SU-DHL-6 (cell line): ENCODE data around the gene LPAR1.

Source experiments
- CTCF ChIP-seq: fragments of 200-600 bp; sonication (generic); IDR thresholded peaks from one replicate; pipeline ENCODE4 v1.5.1; 2017; ENCODE audit warnings: antibody characterized with exemption, mild to moderate bottlenecking, low read length, moderate library complexity; ENCODE audit not compliant: insufficient read depth, poor library complexity, severe bottlenecking
- EZH2phosphoT487 ChIP-seq: fragments of 200-600 bp; sonication (generic), shearing (Covaris generic); conservative IDR thresholded peaks from 2 replicates; pipeline ENCODE4 v1.6.1; 2018; ENCODE audit warnings: mild to moderate bottlenecking, antibody characterized with exemption, low read length, moderate library complexity, mixed read lengths

GRCh38 chr9:110997847-110998246 is 40.4 kb downstream of the LPAR1 start:
- no peak for TF ChIP-seq CTCF
- TF ChIP-seq EZH2phosphoT487, result no peak
